COR-L47 (cell line): ENCODE results near the gene KIR2DL1.
"Not testable (repeated sequence)": the region's sequence is repeated elsewhere in the genome, so short reads cannot be mapped to it uniquely, and the experiment has no call there.

ENCODE experiments used
- DNase-seq: peaks from one replicate; lab custom pipeline; 2025; lab: John Stamatoyannopoulos, UW

KIR2DL1 gene

DNA sequence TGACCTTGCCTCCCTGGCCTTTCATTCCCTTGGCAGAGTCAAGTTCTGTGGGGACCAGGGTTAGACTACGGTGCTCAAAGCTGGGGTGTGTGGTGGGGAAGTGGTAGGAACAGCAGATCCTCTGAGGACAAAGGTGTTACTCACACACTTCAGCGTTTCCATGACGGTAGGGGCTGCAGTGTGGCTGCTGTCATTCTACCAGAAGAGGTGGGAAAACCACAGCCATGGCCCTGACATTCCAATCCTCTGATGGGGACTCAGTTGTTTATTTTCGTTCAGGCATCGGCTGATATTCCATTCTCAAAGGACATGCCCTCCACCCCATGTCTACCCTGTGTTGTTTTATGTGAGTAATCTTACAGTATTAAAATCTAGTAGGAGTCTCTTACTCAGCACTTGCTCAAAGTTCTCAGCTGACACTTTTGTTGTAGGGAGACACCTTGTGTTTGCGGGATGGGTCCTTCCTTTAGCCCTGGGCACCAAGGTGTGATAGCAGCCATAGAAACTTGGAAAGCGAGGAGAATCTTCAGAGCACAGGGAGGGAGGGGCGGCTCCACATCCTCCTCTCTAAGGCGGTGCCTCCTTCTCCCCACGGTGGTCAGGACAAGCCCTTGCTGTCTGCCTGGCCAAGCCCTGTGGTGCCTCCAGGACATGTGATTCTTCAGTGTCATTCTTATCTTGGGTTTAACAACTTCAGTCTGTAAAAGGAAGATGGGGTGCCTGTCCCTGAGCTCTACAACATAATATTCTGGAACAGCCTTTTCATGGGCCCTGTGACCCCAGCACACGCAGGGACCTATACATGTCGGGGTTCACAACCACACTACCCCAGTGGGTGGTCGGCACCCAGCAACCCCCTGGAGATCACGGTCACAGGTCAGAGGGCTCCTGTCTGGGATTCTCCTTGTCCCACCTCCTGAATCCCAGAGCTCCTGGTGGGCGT, 1.7 kb downstream of the KIR2DL1 start:
- not testable (repeated sequence) for DNase-seq

DNA sequence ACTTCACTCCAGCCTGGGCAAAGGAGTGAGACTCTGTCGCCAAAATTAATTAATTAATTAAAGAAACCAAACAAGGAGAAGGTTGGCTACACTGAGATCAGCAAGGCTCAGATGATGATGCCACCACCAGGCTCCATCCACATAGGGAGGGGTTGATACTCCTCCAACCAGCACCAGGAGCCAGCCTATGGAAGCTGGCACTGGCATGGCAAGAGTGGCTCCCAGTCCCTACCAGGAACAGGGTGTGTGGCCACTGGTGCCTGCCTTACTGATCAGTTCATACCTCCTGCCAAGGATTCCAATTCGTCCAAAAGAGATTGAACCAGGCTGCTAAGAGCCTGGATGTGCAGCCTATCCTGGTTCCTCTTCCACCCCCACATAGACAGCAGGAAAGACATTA, 3.1 kb downstream of the KIR2DL1 start:
- not testable (repeated sequence) for DNase-seq

GRCh38 chr19:54775095-54775815, 5.7 kb downstream of the KIR2DL1 start:
- not testable (repeated sequence) for DNase-seq

- not testable (repeated sequence) for DNase-seq
These were observed 6.2 kb downstream of the KIR2DL1 start for GRCh38 chr19:54775830-54776229.

GRCh38 chr19:54777851-54778250, 8.3 kb downstream of the KIR2DL1 start:
- DNase-seq: not testable (repeated sequence)

DNA sequence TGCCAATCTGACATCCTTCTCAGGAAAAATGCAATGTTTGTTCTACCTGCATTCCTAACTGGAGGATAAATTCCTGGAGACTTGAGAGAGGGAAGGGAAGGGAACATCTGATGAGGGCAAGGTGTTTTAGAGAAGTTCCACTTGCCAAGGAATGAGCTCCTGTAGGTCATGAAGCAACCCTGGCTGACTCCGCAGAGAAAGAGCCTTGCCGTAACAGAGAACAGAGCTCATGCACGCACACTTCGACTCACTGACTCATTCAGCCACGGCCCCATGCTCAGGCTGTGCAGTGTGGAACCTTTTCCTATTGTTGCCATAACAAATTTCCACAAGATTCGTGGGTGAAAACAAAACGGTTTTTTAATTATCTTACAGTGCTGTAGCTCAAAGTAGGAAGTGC, 9.3 kb downstream of the KIR2DL1 start:
- not testable (repeated sequence) for DNase-seq

GRCh38 chr19:54782916-54783315, 13.3 kb downstream of the KIR2DL1 start:
- not testable (repeated sequence) for DNase-seq

DNA sequence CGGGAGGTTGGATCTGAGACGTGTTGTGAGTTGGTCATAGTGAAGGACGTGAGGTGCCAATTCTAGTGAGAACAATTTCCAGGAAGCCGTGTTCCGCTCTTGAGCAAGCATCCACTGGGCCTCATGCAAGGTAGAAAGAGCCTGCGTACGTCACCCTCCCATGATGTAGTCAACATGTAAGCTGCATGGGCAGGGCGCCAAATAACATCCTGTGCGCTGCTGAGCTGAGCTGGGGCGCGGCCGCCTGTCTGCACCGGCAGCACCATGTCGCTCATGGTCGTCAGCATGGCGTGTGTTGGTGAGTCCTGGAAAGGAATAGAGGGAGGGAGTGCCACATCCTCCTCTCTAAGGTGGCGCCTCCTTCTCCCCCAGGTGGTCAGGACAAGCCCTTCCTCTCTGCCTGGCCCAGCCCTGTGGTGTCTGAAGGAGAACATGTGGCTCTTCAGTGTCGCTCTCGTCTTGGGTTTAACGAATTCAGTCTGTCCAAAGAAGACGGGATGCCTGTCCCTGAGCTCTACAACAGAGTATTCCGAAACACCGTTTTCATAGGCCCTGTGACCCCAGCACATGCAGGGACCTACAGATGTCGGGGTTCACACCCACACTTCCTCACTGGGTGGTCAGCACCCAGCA, 16.6 kb downstream of the KIR2DL1 start:
- DNase-seq: peak; percentile 16

- DNase-seq: not testable (repeated sequence)
These were observed 18.6 kb downstream of the KIR2DL1 start for GRCh38 chr19:54788154-54788553.

DNA sequence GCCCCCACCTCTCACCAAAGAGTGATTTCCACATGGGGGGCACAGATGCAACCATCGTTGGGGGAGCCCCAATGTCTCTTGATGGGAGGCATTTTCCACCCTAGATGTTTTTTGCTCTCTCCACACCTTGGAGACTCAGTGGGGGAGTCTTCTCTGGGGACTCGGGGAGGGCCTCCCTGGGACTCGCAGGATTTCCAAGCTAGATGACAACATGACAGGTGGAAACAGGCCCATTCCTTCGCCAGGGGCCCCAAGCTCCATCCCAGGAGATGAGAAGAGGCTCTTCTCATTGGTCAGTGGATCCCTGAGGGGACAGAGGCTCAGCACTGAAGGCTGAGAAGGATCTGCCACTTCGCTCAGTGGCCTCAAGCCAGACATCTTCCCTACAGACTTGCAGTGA, 21.1 kb downstream of the KIR2DL1 start:
- DNase-seq: no peak

- no peak for DNase-seq
These were observed 21.9 kb downstream of the KIR2DL1 start for GRCh38 chr19:54791476-54791875.

- no peak for DNase-seq
These were observed 23.2 kb downstream of the KIR2DL1 start for GRCh38 chr19:54792814-54793213.

DNA sequence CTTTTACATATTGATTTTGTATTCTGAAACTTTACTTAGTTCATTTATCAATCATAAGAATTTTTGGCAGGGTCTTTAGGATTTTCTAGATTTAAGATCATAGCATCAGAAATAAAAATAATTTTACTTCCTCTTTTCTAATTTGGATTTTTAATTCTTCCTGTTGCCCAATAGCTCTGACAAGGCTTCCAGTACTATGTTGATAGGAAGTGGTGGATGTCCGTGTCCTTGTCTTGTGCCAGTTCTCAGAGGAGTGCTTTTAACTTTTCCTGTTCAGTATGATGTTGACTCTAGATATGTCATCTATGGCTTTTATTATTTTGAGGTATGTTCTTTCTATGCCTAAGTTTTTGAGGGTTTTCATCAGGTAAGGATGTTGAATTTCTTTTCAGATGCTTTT, 26.2 kb downstream of the KIR2DL1 start:
- no peak for DNase-seq

DNA sequence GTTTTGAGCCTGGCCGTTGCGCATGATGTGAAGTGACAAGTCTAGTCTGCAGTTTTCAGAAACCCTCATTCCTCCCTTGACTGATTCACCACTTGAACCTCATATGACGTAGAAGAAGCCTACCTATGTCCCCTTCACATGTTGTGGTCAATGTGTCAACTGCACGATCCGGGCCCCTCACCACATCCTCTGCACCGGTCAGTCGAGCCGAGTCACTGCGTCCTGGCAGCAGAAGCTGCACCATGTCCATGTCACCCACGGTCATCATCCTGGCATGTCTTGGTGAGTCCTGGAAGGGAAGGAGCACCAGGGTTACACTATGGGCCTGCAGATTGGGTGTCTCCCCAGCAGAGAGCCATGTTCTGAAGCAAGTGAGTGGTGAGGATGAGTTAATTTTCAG, 33.8 kb downstream of the KIR2DL1 start, which contains the start of gene KIR2DL4:
Gene KIR2DL4, plus strand, starts transcription at position 201 of the 400 bp plus-strand sequence. Its CDS starts 42 bp downstream, at position 243.
- DNase-seq: no peak

GRCh38 chr19:54804101-54804500, 34.5 kb downstream of the KIR2DL1 start:
- no peak for DNase-seq

- no peak for DNase-seq
These were observed 35.0 kb downstream of the KIR2DL1 start for GRCh38 chr19:54804571-54804970.

DNA sequence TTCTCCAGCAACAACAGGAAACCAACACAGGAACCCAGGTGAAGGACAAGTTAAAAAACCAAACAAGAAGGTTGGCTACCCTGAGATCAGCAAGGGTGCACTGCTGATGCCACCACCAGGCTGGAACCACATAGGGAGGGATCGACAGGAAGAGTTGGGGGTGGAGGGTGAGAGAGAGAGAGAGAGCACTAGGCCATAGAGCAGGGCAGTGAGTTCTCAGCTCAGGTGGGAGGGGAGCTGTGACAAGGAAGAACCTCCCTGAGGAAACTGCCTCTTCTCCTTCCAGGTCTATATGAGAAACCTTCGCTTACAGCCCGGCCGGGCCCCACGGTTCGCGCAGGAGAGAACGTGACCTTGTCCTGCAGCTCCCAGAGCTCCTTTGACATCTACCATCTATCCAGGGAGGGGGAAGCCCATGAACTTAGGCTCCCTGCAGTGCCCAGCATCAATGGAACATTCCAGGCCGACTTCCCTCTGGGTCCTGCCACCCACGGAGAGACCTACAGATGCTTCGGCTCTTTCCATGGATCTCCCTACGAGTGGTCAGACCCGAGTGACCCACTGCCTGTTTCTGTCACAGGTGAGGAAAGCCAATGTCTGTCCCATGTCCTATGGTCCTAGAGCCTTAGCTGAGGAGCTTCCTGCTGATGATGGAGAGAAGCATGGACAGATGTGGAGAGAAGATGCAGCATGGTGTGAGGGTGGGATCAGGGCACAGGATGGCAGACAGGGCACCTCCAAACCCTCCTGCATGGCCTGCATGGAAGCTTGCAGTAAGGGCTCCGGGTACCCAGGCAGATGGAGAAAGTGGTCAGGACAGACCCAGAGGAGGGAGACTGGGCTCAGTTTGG, 36.3 kb downstream of the KIR2DL1 start:
- no peak for DNase-seq

DNA sequence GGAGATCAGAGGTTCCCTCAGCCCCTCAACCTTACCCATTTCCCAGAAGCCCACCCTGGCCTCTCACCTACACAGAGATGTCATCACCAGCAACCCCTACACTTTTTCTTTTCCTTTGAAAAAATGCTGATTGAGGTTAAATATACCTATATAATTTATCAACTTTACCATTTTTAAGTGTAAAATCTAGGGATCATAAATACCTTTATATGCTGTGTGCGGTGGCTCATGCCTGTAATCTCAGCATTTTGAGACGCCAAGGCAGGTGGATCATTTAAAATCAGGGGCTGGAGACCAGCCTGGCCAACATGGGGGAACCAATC, 36.9 kb downstream of the KIR2DL1 start:
- DNase-seq: no peak

- not testable (repeated sequence) for DNase-seq
These were observed 45.0 kb downstream of the KIR2DL1 start for GRCh38 chr19:54814571-54814970.

DNA sequence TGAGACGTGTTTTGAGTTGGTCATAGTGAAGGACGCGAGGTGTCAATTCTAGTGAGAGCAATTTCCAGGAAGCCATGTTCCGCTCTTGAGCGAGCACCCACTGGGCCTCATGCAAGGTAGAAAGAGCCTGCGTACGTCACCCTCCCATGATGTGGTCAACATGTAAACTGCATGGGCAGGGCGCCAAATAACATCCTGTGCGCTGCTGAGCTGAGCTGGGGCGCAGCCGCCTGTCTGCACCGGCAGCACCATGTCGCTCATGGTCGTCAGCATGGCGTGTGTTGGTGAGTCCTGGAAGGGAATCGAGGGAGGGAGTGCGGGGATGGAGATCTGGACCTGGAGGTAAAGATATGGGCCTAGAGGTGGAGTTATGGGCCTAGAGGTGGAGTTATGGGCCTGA, 46.7 kb downstream of the KIR2DL1 start, which contains the start of gene KIR3DL1:
Gene KIR3DL1, plus strand, starts transcription at position 218 of the 400 bp plus-strand sequence.
- DNase-seq: not testable (repeated sequence)
